ENCODE data around the gene PRDM1. TPM values are rescaled to one million over a fixed set of nuclear protein-coding genes. Genes with fewer than 3 reads are reported as not detected.

Gene PRDM1
- total and polyA plus RNA-seq, 2 of the 13 experiments (the other 11 are each of a cell fraction or from before 2014, with no cell fraction given) = 0.13 TPM; not detected in 1

DNA sequence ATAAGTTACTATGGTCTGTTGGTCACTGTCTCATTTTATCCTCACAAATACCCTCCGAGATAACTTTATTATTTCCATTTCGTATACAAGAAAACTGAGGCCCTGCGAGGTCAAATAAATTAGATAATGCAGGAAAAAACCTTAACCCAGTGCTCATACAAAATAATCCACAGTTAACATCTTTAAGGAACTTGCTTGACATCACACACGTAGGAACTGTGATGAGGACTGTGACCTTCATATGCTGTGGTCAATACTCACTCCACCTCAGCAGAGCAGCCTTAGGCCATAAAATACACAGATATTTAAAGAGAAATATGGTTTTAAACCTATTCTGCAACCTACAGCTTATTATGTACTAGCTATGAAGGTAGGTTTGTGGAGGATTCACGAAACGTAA lies 34.3 kb downstream of the PRDM1 start:
- intact Hi-C loops (cut with micrococcal nuclease; ENCODE audit: unreplicated experiment) (no loop called here), in situ Hi-C loops (cut with HindIII; ENCODE audit: extremely low pct_ligation_motif_present, low pct_unique_long_range_greater_than_20kb) (no loop called here)
- POLR2A ChIA-PET = no interaction called here
- Histone ChIP-seq H3K4me1 (ENCODE audit: insufficient read depth, low read length) (no peaks in the 10 kb centered on the region), H3K4me3 (replicated peaks in 1 of 3; ENCODE audit: insufficient read depth in 1 of 3, low read depth in 2 of 3, low read length in 3 of 3) (no peak overlapping the region), H2AFZ (ENCODE audit: low read length) (no peak overlapping the region), H3K27me3 (ENCODE audit: control insufficient read depth in 1 of 2, insufficient read depth in 2 of 2, low read length in 2 of 2) (peaks cover 0 to 14% of the 10 kb centered on the region in 2 experiments; a peak in 2 of 5 replicates), H4K20me1 (ENCODE audit: insufficient read depth, low read length) (no peaks in the 10 kb centered on the region), H3K36me3 (replicated peaks in 1 of 2; ENCODE audit: control insufficient read depth in 1 of 2, insufficient read depth in 2 of 2, low read length in 2 of 2) (no peaks in the 10 kb centered on the region), H3K79me2 (ENCODE audit: insufficient read depth, low read length) (no peaks in the 10 kb centered on the region), H3K9me3 (ENCODE audit: low read length) (no peaks in the 10 kb centered on the region), H3K4me2 (ENCODE audit: low read depth, low read length) (no peak overlapping the region), H3K27ac (ENCODE audit: extremely low read length, insufficient read depth, low read length) (no peak overlapping the region), H3K9ac (ENCODE audit: insufficient read depth, low read depth, low read length) (no peak overlapping the region)
- FAIRE-seq = no peak
- 17% methylated on average over 6 of the region's 6 CpGs for WGBS (ENCODE audit: low lambda C conversion rate)
- no TSS peak for BruUV-seq (replicated peaks)
- no peak for ATAC-seq
- CTCF ChIA-PET (ENCODE audit: low intra/inter-chr PET ratio, low total read pairs) = no interaction called here
- DNase-seq (ENCODE audit: low spot score) = no peak
- TF ChIP-seq EHMT2 (IDR thresholded peaks at IDR 0.05; ENCODE audit: borderline replicate concordance, low read depth, low read length) = no peak
- TF ChIP-seq, protein P1, sequence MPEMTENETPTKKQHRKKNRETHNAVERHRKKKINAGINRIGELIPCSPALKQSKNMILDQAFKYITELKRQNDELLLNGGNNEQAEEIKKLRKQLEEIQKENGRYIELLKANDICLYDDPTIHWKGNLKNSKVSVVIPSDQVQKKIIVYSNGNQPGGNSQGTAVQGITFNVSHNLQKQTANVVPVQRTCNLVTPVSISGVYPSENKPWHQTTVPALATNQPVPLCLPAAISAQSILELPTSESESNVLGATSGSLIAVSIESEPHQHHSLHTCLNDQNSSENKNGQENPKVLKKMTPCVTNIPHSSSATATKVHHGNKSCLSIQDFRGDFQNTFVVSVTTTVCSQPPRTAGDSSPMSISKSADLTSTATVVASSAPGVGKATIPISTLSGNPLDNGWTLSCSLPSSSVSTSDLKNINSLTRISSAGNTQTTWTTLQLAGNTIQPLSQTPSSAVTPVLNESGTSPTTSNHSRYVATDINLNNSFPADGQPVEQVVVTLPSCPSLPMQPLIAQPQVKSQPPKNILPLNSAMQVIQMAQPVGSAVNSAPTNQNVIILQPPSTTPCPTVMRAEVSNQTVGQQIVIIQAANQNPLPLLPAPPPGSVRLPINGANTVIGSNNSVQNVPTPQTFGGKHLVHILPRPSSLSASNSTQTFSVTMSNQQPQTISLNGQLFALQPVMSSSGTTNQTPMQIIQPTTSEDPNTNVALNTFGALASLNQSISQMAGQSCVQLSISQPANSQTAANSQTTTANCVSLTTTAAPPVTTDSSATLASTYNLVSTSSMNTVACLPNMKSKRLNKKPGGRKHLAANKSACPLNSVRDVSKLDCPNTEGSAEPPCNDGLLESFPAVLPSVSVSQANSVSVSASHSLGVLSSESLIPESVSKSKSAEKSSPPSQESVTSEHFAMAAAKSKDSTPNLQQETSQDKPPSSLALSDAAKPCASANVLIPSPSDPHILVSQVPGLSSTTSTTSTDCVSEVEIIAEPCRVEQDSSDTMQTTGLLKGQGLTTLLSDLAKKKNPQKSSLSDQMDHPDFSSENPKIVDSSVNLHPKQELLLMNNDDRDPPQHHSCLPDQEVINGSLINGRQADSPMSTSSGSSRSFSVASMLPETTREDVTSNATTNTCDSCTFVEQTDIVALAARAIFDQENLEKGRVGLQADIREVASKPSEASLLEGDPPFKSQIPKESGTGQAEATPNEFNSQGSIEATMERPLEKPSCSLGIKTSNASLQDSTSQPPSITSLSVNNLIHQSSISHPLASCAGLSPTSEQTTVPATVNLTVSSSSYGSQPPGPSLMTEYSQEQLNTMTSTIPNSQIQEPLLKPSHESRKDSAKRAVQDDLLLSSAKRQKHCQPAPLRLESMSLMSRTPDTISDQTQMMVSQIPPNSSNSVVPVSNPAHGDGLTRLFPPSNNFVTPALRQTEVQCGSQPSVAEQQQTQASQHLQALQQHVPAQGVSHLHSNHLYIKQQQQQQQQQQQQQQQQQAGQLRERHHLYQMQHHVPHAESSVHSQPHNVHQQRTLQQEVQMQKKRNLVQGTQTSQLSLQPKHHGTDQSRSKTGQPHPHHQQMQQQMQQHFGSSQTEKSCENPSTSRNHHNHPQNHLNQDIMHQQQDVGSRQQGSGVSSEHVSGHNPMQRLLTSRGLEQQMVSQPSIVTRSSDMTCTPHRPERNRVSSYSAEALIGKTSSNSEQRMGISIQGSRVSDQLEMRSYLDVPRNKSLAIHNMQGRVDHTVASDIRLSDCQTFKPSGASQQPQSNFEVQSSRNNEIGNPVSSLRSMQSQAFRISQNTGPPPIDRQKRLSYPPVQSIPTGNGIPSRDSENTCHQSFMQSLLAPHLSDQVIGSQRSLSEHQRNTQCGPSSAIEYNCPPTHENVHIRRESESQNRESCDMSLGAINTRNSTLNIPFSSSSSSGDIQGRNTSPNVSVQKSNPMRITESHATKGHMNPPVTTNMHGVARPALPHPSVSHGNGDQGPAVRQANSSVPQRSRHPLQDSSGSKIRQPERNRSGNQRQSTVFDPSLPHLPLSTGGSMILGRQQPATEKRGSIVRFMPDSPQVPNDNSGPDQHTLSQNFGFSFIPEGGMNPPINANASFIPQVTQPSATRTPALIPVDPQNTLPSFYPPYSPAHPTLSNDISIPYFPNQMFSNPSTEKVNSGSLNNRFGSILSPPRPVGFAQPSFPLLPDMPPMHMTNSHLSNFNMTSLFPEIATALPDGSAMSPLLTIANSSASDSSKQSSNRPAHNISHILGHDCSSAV (CRISPR knock-in tag; IDR thresholded peaks at IDR 0.05; ENCODE audit: borderline replicate concordance) = no peak
- no peak for TF ChIP-seq ELF1 (CRISPR knock-in tag; IDR thresholded peaks at IDR 0.05)
- no peak for TF ChIP-seq ATF7-NPFF (CRISPR knock-in tag; IDR thresholded peaks at IDR 0.05; ENCODE audit: low read depth)
- TF ChIP-seq, protein P2, sequence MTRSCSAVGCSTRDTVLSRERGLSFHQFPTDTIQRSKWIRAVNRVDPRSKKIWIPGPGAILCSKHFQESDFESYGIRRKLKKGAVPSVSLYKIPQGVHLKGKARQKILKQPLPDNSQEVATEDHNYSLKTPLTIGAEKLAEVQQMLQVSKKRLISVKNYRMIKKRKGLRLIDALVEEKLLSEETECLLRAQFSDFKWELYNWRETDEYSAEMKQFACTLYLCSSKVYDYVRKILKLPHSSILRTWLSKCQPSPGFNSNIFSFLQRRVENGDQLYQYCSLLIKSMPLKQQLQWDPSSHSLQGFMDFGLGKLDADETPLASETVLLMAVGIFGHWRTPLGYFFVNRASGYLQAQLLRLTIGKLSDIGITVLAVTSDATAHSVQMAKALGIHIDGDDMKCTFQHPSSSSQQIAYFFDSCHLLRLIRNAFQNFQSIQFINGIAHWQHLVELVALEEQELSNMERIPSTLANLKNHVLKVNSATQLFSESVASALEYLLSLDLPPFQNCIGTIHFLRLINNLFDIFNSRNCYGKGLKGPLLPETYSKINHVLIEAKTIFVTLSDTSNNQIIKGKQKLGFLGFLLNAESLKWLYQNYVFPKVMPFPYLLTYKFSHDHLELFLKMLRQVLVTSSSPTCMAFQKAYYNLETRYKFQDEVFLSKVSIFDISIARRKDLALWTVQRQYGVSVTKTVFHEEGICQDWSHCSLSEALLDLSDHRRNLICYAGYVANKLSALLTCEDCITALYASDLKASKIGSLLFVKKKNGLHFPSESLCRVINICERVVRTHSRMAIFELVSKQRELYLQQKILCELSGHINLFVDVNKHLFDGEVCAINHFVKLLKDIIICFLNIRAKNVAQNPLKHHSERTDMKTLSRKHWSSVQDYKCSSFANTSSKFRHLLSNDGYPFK (CRISPR knock-in tag; IDR thresholded peaks at IDR 0.05; ENCODE audit: borderline replicate concordance) = no peak
- no peak for TF ChIP-seq ZNF782 (CRISPR knock-in tag; IDR thresholded peaks at IDR 0.05; ENCODE audit: borderline replicate concordance)
- TF ChIP-seq YEATS4 (CRISPR knock-in tag; IDR thresholded peaks at IDR 0.05; ENCODE audit: borderline replicate concordance) = no peak
- no peak for TF ChIP-seq SP2 (CRISPR knock-in tag; IDR thresholded peaks at IDR 0.05)
- no peak for TF ChIP-seq ZNF768 (CRISPR knock-in tag; IDR thresholded peaks at IDR 0.05)
- TF ChIP-seq IKZF4 (CRISPR knock-in tag; IDR thresholded peaks at IDR 0.05; ENCODE audit: borderline replicate concordance, low read depth, not compliant biosample characterization) = no peak
- TF ChIP-seq ZNF432 (CRISPR knock-in tag; IDR thresholded peaks at IDR 0.05; ENCODE audit: borderline replicate concordance) = no peak
- no peak for TF ChIP-seq NFIC (IDR thresholded peaks at IDR 0.05; ENCODE audit: low read length)
- TF ChIP-seq HDAC1 (CRISPR knock-in tag; IDR thresholded peaks at IDR 0.05) = no peak
